Fibroblast of lung (primary cell): ENCODE measurements around the gene P3H3. TPM values are rescaled to one million over a fixed set of nuclear protein-coding genes. Genes with fewer than 3 reads are reported as not detected.

Source experiments
- DNase-seq, 2 donors: peaks; one replicate each; pipeline versions ENCODE4 v3.0.0 to v3.0.0-alpha.2; 2010; ENCODE audit warnings: low read depth in 2 of 2
- H2AFZ ChIP-seq: 2 replicates; pipeline ENCODE4 v1.5.1; 2012; ENCODE audit warnings: low read length, control low read depth, inconsistent platforms
- H3K27ac ChIP-seq: 2 replicates; pipeline ENCODE4 v1.5.1; 2011; ENCODE audit warnings: low read length, control low read depth; ENCODE audit not compliant: insufficient read depth
- H3K27me3 ChIP-seq: 2 replicates; pipeline ENCODE4 v1.5.1; 2011; ENCODE audit warnings: mild to moderate bottlenecking, low read length; ENCODE audit not compliant: control insufficient read depth, insufficient read depth
- H3K36me3 ChIP-seq: 2 replicates; pipeline ENCODE4 v1.5.1; 2011; ENCODE audit warnings: low read length; ENCODE audit not compliant: control insufficient read depth, insufficient read depth
- H3K4me1 ChIP-seq: 2 replicates; pipeline ENCODE4 v1.5.1; 2011; ENCODE audit warnings: low read length; ENCODE audit not compliant: control insufficient read depth, insufficient read depth; ENCODE audit errors: extremely low read depth
- H3K4me2 ChIP-seq: 2 replicates; pipeline ENCODE4 v1.5.1; 2011; ENCODE audit warnings: low read length, control low read depth; ENCODE audit not compliant: insufficient read depth; ENCODE audit errors: extremely low read depth
- H3K4me3 ChIP-seq, 4 experiments: fragments of 200-600 bp in 1 of 4; sonication (generic) in 1 of 4; replicated peaks in 1 of 4; 2 replicates each; pipeline ENCODE4 v1.5.1; 2011 to 2016; ENCODE audit warnings: low read length in 4 of 4, low read depth in 3 of 4, mild to moderate bottlenecking in 3 of 4, control low read depth in 2 of 4, inconsistent platforms in 1 of 4, mixed read lengths in 1 of 4; ENCODE audit not compliant: insufficient read depth in 1 of 4; ENCODE audit errors: control extremely low read depth in 1 of 4
- H3K79me2 ChIP-seq: 2 replicates; pipeline ENCODE4 v1.5.1; 2012; ENCODE audit warnings: mild to moderate bottlenecking, low read length, inconsistent platforms; ENCODE audit not compliant: control insufficient read depth, insufficient read depth
- H3K9ac ChIP-seq: 2 replicates; pipeline ENCODE4 v1.5.1; 2011; ENCODE audit warnings: mild to moderate bottlenecking, low read length, control low read depth; ENCODE audit not compliant: insufficient read depth
- H3K9me3 ChIP-seq: 2 replicates; pipeline ENCODE4 v1.5.1; 2012; ENCODE audit warnings: low read depth, low read length; ENCODE audit not compliant: control insufficient read depth, insufficient read depth
- H4K20me1 ChIP-seq: 2 replicates; pipeline ENCODE4 v1.5.1; 2011; ENCODE audit warnings: low read length; ENCODE audit not compliant: control insufficient read depth, insufficient read depth; ENCODE audit errors: extremely low read depth
- EZH2 ChIP-seq: IDR thresholded peaks from 2 replicates; pipeline ENCODE4 v1.5.1; 2012; ENCODE audit warnings: low read length, control low read depth, mild to moderate bottlenecking; ENCODE audit errors: missing control alignments
- polyA plus RNA-seq, 2 donors: library from polyadenylated mRNA; depleted of rRNA in 1 of 2; stranded (reverse) in 1 of 2; unstranded in 1 of 2; fragments of >200 nt; gene quantifications; 2 replicates each; pipeline ENCODE4 v1.2.1, GENCODE V29; 2011 to 2012; ENCODE audit warnings: missing spikeins in 1 of 2
- total RNA-seq: library from RNA; depleted of rRNA; stranded (reverse); fragments of >200 nt; gene quantifications from 2 replicates; pipeline ENCODE4 v1.2.1, GENCODE V29; 2014
- TF ChIP-seq, protein P1 (sequence below), 2 donors: IDR thresholded peaks in 1 of 2; conservative IDR thresholded peaks in 1 of 2; 1 replicate in 1 of 2; 2 replicates in 1 of 2; pipeline ENCODE4 v1.5.1; 2011 to 2012; ENCODE audit warnings: low read length in 2 of 2, control low read depth in 1 of 2, inconsistent platforms in 1 of 2, low read depth in 1 of 2, mild to moderate bottlenecking in 1 of 2

The P3H3 gene
- total and polyA plus RNA-seq, 2 donors (not counting 1 experiment from before 2014, with no cell fraction given): 44.0 to 96.3 TPM

GRCh38 chr12:6782850-6783566, 45.2 kb upstream of the P3H3 start:
- H3K27ac ChIP-seq: no peak overlapping the region
- no peaks in the 10 kb centered on the region for H3K79me2 ChIP-seq
- peaks cover 3% of the 10 kb centered on the region for H3K4me1 ChIP-seq
- H4K20me1 ChIP-seq: no peaks in the 10 kb centered on the region
- H3K9ac ChIP-seq: no peak overlapping the region
- H3K27me3 ChIP-seq: no peaks in the 10 kb centered on the region
- H3K36me3 ChIP-seq: no peaks in the 10 kb centered on the region
- no peak for TF ChIP-seq EZH2
- TF ChIP-seq, protein P1, sequence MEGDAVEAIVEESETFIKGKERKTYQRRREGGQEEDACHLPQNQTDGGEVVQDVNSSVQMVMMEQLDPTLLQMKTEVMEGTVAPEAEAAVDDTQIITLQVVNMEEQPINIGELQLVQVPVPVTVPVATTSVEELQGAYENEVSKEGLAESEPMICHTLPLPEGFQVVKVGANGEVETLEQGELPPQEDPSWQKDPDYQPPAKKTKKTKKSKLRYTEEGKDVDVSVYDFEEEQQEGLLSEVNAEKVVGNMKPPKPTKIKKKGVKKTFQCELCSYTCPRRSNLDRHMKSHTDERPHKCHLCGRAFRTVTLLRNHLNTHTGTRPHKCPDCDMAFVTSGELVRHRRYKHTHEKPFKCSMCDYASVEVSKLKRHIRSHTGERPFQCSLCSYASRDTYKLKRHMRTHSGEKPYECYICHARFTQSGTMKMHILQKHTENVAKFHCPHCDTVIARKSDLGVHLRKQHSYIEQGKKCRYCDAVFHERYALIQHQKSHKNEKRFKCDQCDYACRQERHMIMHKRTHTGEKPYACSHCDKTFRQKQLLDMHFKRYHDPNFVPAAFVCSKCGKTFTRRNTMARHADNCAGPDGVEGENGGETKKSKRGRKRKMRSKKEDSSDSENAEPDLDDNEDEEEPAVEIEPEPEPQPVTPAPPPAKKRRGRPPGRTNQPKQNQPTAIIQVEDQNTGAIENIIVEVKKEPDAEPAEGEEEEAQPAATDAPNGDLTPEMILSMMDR (conservative IDR thresholded peaks at IDR 0.05 in 1 of 2, IDR thresholded peaks at IDR 0.05 in 1 of 2; ENCODE audit: low read depth in 1 of 2, low read length in 2 of 2): no peak
- no peak overlapping the region for H2AFZ ChIP-seq
- DNase-seq: no peak
- H3K4me2 ChIP-seq: no peak overlapping the region
- no peaks in the 10 kb centered on the region for H3K9me3 ChIP-seq
- H3K4me3 ChIP-seq: no peak overlapping the region

GRCh38 chr12:6783828-6784227, 44.4 kb upstream of the P3H3 start:
- Histone ChIP-seq H3K27me3 (no peaks in the 10 kb centered on the region), H3K27ac (no peak overlapping the region), H3K4me1 (peaks cover 3% of the 10 kb centered on the region), H3K36me3 (no peaks in the 10 kb centered on the region), H3K9me3 (no peaks in the 10 kb centered on the region), H3K4me3 (no peak overlapping the region), H4K20me1 (no peaks in the 10 kb centered on the region), H3K79me2 (no peaks in the 10 kb centered on the region), H3K4me2 (no peak overlapping the region), H2AFZ (no peak overlapping the region), H3K9ac (no peak overlapping the region)
- TF ChIP-seq EZH2: no peak
- TF ChIP-seq, protein P1 (conservative IDR thresholded peaks at IDR 0.05 in 1 of 2, IDR thresholded peaks at IDR 0.05 in 1 of 2; ENCODE audit: low read depth in 1 of 2, low read length in 2 of 2): no peak
- DNase-seq: no peak

GRCh38 chr12:6784296-6784695, 43.9 kb upstream of the P3H3 start:
- TF ChIP-seq EZH2: no peak
- TF ChIP-seq, protein P1 (conservative IDR thresholded peaks at IDR 0.05 in 1 of 2, IDR thresholded peaks at IDR 0.05 in 1 of 2; ENCODE audit: low read depth in 1 of 2, low read length in 2 of 2): no peak
- no peak overlapping the region for H3K4me2 ChIP-seq
- H4K20me1 ChIP-seq: no peaks in the 10 kb centered on the region
- H3K27me3 ChIP-seq: no peaks in the 10 kb centered on the region
- no peak overlapping the region for H3K4me3 ChIP-seq
- no peak overlapping the region for H3K27ac ChIP-seq
- no peaks in the 10 kb centered on the region for H3K9me3 ChIP-seq
- H3K9ac ChIP-seq: no peak overlapping the region
- no peaks in the 10 kb centered on the region for H3K36me3 ChIP-seq
- DNase-seq: no peak
- no peak overlapping the region for H2AFZ ChIP-seq
- H3K4me1 ChIP-seq: no peaks in the 10 kb centered on the region
- H3K79me2 ChIP-seq: no peaks in the 10 kb centered on the region
